Measurements from ENCODE around the gene APBA2.

APBA2 gene

DNA sequence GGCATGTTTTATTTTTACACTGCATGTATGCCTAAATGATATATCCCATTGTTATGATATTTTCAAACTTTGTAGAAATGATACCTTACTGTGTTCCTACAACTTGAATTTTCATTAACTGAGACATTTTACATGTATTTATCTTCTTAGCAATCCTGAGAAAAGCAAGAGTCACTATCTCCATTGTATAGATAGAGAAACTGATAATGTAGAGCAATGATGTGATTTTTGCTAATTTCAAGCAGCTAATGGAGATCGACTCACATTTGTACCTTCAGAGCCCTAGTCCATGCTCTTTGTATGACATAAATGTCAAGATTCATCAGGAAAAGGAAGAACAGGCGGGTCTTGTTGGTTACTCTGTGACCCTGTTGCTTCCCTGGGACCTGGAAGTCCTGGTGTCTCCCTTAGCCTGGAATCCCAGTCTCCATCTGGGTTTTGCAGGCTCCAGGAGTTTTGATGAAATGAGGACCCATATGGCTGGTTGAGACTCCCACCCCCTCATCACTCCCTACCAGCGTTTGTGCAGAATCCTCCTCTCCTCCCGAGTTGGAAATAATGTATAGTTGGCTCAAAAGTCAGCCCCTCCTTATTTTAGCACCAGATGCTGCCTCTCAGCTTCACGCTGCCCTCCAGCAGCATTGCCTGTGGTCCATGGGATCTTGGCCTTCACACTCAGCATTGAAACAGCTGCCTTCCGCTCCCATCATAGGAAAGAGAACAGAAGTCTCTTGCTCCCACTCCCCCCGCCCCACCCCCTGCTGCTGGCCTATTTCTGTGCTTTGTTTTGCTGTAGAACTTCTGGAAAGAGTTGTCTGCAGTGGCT lies 67.1 kb downstream of the APBA2 start:
- H3K27ac ChIP-seq (ENCODE audit: extremely low read depth, low read depth, low read length): no peak overlapping the region
- H3K9me3 ChIP-seq (ENCODE audit: control insufficient read depth, insufficient read depth, low read depth, low read length): no peaks in the 10 kb centered on the region
- ChIA-PET POLR2A (no interaction called here), CTCF (no interaction called here)
- TF ChIP-seq ZBTB6 (tag by site-specific recombination; IDR thresholded peaks at IDR 0.05) (no peak), EGR2 (tag by site-specific recombination; IDR thresholded peaks at IDR 0.05; ENCODE audit: low read depth) (no peak), ZSCAN23 (tag by site-specific recombination; IDR thresholded peaks at IDR 0.05) (no peak)
- no peaks in the 10 kb centered on the region for H3K36me3 ChIP-seq (ENCODE audit: control insufficient read depth in 2 of 2, insufficient read depth in 1 of 2, low read length in 2 of 2)
- peaks cover 6% of the 10 kb centered on the region for H3K4me1 ChIP-seq (ENCODE audit: control insufficient read depth, insufficient read depth, low read length)
- no peak overlapping the region for H3K4me3 ChIP-seq (ENCODE audit: low read depth, low read length)

DNA sequence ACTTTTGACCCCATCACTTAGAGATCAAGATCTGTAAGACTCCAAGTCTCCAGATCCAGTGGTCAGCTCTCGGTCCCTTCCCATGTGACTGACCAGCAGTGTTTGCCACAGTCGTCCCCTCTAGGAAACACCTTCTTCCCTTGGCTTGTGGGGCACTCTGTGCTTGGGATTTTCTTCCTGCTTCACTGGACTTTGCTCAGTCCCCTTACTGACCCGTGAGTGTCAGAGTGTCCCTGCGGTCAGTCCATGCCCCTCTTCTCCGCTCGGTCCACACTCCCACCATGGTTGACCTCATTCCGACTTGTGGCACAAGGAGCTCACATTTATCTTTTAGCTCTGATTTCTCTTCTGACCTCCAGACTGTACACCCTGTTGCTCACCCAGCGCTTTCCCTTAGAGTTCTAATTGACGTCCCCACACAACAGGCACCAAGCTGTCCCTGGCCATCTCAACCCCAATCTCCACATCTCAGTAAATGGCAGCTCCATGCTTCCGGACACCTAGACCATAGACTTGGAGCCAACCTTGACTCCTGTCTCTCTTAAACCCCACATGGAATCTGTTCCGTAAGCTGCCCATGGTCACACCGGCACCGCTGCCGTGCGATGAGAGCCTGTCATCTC lies 67.9 kb downstream of the APBA2 start:
- H3K27ac ChIP-seq (ENCODE audit: extremely low read depth, low read depth, low read length): no peak overlapping the region
- ChIA-PET CTCF (interaction anchor here (0.5 to 1.0 kb wide), 2 partner anchors 18 to 34 kb away, joined by 3 to 4 read pairs; no protein-coding TSS in a partner anchor), POLR2A (no interaction called here)
- no peaks in the 10 kb centered on the region for H3K9me3 ChIP-seq (ENCODE audit: control insufficient read depth, insufficient read depth, low read depth, low read length)
- H3K4me3 ChIP-seq (ENCODE audit: low read depth, low read length): no peak overlapping the region
- peaks cover 6% of the 10 kb centered on the region for H3K4me1 ChIP-seq (ENCODE audit: control insufficient read depth, insufficient read depth, low read length)
- no peaks in the 10 kb centered on the region for H3K36me3 ChIP-seq (ENCODE audit: control insufficient read depth in 2 of 2, insufficient read depth in 1 of 2, low read length in 2 of 2)
- TF ChIP-seq ATF2 (tag by site-specific recombination; IDR thresholded peaks at IDR 0.05; ENCODE audit: low read depth) (no peak), ZNF660 (tag by site-specific recombination; IDR thresholded peaks at IDR 0.05) (no peak), ZNF133 (tag by site-specific recombination; IDR thresholded peaks at IDR 0.05) (no peak), SALL2 (tag by site-specific recombination; IDR thresholded peaks at IDR 0.05; ENCODE audit: borderline replicate concordance) (no peak), ZNF16 (tag by site-specific recombination; IDR thresholded peaks at IDR 0.05; ENCODE audit: low read depth) (no peak), CTCF (tag by site-specific recombination; IDR thresholded peaks at IDR 0.05) (no peak), ZNF768 (tag by site-specific recombination; IDR thresholded peaks at IDR 0.05) (no peak), ZNF600 (tag by site-specific recombination; IDR thresholded peaks at IDR 0.05) (no peak), PATZ1 (tag by site-specific recombination; IDR thresholded peaks at IDR 0.05) (no peak)
- TF ChIP-seq, protein P1, sequence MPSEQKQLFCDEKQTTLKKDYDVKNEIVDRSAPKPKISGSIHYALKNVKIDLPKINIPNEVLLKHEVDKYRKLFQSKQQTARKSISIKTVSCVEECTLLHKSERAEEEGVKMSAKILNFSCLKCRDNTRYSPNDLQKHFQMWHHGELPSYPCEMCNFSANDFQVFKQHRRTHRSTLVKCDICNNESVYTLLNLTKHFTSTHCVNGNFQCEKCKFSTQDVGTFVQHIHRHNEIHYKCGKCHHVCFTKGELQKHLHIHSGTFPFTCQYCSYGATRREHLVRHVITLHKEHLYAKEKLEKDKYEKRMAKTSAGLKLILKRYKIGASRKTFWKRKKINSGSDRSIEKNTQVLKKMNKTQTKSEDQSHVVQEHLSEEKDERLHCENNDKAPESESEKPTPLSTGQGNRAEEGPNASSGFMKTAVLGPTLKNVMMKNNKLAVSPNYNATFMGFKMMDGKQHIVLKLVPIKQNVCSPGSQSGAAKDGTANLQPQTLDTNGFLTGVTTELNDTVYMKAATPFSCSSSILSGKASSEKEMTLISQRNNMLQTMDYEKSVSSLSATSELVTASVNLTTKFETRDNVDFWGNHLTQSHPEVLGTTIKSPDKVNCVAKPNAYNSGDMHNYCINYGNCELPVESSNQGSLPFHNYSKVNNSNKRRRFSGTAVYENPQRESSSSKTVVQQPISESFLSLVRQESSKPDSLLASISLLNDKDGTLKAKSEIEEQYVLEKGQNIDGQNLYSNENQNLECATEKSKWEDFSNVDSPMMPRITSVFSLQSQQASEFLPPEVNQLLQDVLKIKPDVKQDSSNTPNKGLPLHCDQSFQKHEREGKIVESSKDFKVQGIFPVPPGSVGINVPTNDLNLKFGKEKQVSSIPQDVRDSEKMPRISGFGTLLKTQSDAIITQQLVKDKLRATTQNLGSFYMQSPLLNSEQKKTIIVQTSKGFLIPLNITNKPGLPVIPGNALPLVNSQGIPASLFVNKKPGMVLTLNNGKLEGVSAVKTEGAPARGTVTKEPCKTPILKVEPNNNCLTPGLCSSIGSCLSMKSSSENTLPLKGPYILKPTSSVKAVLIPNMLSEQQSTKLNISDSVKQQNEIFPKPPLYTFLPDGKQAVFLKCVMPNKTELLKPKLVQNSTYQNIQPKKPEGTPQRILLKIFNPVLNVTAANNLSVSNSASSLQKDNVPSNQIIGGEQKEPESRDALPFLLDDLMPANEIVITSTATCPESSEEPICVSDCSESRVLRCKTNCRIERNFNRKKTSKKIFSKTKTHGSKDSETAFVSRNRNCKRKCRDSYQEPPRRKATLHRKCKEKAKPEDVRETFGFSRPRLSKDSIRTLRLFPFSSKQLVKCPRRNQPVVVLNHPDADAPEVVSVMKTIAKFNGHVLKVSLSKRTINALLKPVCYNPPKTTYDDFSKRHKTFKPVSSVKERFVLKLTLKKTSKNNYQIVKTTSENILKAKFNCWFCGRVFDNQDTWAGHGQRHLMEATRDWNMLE (tag by site-specific recombination; conservative IDR thresholded peaks at IDR 0.05; ENCODE audit: low read depth): no peak
- TF ChIP-seq, protein P2, sequence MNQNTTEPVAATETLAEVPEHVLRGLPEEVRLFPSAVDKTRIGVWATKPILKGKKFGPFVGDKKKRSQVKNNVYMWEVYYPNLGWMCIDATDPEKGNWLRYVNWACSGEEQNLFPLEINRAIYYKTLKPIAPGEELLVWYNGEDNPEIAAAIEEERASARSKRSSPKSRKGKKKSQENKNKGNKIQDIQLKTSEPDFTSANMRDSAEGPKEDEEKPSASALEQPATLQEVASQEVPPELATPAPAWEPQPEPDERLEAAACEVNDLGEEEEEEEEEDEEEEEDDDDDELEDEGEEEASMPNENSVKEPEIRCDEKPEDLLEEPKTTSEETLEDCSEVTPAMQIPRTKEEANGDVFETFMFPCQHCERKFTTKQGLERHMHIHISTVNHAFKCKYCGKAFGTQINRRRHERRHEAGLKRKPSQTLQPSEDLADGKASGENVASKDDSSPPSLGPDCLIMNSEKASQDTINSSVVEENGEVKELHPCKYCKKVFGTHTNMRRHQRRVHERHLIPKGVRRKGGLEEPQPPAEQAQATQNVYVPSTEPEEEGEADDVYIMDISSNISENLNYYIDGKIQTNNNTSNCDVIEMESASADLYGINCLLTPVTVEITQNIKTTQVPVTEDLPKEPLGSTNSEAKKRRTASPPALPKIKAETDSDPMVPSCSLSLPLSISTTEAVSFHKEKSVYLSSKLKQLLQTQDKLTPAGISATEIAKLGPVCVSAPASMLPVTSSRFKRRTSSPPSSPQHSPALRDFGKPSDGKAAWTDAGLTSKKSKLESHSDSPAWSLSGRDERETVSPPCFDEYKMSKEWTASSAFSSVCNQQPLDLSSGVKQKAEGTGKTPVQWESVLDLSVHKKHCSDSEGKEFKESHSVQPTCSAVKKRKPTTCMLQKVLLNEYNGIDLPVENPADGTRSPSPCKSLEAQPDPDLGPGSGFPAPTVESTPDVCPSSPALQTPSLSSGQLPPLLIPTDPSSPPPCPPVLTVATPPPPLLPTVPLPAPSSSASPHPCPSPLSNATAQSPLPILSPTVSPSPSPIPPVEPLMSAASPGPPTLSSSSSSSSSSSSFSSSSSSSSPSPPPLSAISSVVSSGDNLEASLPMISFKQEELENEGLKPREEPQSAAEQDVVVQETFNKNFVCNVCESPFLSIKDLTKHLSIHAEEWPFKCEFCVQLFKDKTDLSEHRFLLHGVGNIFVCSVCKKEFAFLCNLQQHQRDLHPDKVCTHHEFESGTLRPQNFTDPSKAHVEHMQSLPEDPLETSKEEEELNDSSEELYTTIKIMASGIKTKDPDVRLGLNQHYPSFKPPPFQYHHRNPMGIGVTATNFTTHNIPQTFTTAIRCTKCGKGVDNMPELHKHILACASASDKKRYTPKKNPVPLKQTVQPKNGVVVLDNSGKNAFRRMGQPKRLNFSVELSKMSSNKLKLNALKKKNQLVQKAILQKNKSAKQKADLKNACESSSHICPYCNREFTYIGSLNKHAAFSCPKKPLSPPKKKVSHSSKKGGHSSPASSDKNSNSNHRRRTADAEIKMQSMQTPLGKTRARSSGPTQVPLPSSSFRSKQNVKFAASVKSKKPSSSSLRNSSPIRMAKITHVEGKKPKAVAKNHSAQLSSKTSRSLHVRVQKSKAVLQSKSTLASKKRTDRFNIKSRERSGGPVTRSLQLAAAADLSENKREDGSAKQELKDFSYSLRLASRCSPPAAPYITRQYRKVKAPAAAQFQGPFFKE (tag by site-specific recombination; IDR thresholded peaks at IDR 0.05; ENCODE audit: borderline replicate concordance): no peak
